MM.1S (cell line): ENCODE measurements around the gene CDK5.
A peak's percentile ranks its signal among the peaks of the same experiment; 100 is the strongest.

Experiments
- DNase-seq: peaks from one replicate; pipeline ENCODE4 v3.0.0-alpha.2; 2015
- H2AFZ ChIP-seq: fragments of 300-600 bp; sonication (generic); 2 replicates; pipeline ENCODE4 v1.6.0; 2016; ENCODE audit warnings: antibody characterized with exemption, low read length
- H3F3A ChIP-seq: fragments of 300-600 bp; sonication (generic); 2 replicates; pipeline ENCODE4 v1.6.1; 2016; ENCODE audit warnings: mild to moderate bottlenecking, antibody characterized with exemption, low read length, moderate library complexity, mixed read lengths; ENCODE audit not compliant: insufficient read depth
- H3K27ac ChIP-seq: fragments of 300-600 bp; sonication (generic); 2 replicates; pipeline ENCODE4 v1.5.1; 2016; ENCODE audit warnings: mild to moderate bottlenecking, low read length
- H3K27me3 ChIP-seq: fragments of 300-600 bp; sonication (generic); replicated peaks from 2 replicates; pipeline ENCODE4 v1.6.0; 2016; ENCODE audit warnings: low read length; ENCODE audit not compliant: insufficient read depth
- H3K36me3 ChIP-seq: fragments of 300-600 bp; sonication (generic); replicated peaks from 2 replicates; pipeline ENCODE4 v1.6.1; 2016; ENCODE audit warnings: mild to moderate bottlenecking, low read length, mixed read lengths; ENCODE audit not compliant: insufficient read depth
- H3K4me1 ChIP-seq: fragments of 300-600 bp; sonication (generic); 2 replicates; pipeline ENCODE4 v1.6.1; 2016; ENCODE audit warnings: low read length, mixed read lengths
- H3K4me2 ChIP-seq: fragments of 300-600 bp; sonication (generic); 2 replicates; pipeline ENCODE4 v1.6.0; 2016; ENCODE audit warnings: low read depth, low read length
- H3K4me3 ChIP-seq: fragments of 300-600 bp; sonication (generic); 2 replicates; pipeline ENCODE4 v1.5.1; 2016; ENCODE audit warnings: low read length, mixed read lengths
- H3K79me2 ChIP-seq: fragments of 300-600 bp; sonication (generic); 2 replicates; pipeline ENCODE4 v1.6.1; 2016; ENCODE audit warnings: mixed run types, low read length, mixed read lengths
- H3K9ac ChIP-seq: fragments of 300-600 bp; sonication (generic); 2 replicates; pipeline ENCODE4 v1.6.1; 2016; ENCODE audit warnings: low read length, mixed read lengths
- H3K9me2 ChIP-seq: fragments of 300-600 bp; sonication (generic); replicated peaks from 2 replicates; pipeline ENCODE4 v1.6.1; 2016; ENCODE audit warnings: mild to moderate bottlenecking, low read length, mixed read lengths; ENCODE audit not compliant: insufficient read depth
- H3K9me3 ChIP-seq: fragments of 300-600 bp; sonication (generic); replicated peaks from 2 replicates; pipeline ENCODE4 v1.6.1; 2016; ENCODE audit warnings: mild to moderate bottlenecking, low read length, mixed read lengths; ENCODE audit not compliant: insufficient read depth
- H4K20me1 ChIP-seq: fragments of 300-600 bp; sonication (generic); 2 replicates; pipeline ENCODE4 v1.6.1; 2016; ENCODE audit warnings: mild to moderate bottlenecking, low read length, moderate library complexity, mixed read lengths; ENCODE audit not compliant: insufficient read depth
- EZH2 ChIP-seq: fragments of 300-600 bp; sonication (generic); optimal IDR thresholded peaks from 2 replicates; pipeline ENCODE3; 2017; ENCODE audit warnings: low read depth, mild to moderate bottlenecking, antibody characterized with exemption, low read length, mixed read lengths
- EZH2phosphoT487 ChIP-seq: fragments of 300-600 bp; sonication (generic); IDR thresholded peaks from 2 replicates; pipeline ENCODE4 v1.6.1; 2018; ENCODE audit warnings: antibody characterized with exemption, low read length
- TF ChIP-seq, protein P1 (sequence below): fragments of 300-600 bp; sonication (generic); IDR thresholded peaks from 2 replicates; pipeline ENCODE4 v1.5.1; 2016; ENCODE audit warnings: antibody characterized with exemption, low read length, mixed read lengths

The CDK5 gene

DNA sequence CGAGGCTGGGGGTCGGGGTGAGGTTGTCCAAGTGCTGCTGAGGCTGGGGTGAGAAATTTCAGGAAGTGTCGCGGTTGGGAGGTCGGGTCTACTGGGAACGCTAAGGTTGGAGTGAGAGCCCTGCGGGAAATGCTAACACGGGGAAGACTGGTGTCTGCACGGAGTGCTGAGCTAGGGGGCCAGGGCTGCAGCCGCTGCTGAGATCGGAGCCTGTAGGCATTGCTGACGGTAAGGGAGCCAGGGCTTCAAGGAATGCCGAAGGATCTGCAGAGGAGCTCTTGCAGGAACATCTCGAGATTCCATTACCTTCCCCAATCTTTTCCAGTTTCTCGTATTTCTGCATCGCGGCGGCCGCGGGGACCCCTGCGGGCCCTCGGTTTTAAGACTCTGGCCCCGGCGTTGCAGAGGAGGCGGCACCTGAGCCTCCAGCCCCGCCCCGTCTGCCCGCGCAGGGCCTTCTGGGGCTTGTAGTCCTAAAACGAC is at the start of gene CDK5:
TSS of gene CDK5 (minus strand) at position 392 of the 483 bp plus-strand sequence. CDS start at position 343, 49 bp downstream.
- no peaks in the 10 kb centered on the region for H4K20me1 ChIP-seq
- H3K4me3 ChIP-seq = peak within 1 kb of the TSS; percentile 87
- peaks cover 12% of the 10 kb centered on the region for H3F3A ChIP-seq
- H3K9me2 ChIP-seq = no peaks in the 10 kb centered on the region
- H3K9ac ChIP-seq = peak within 1 kb of the TSS; percentile 66
- no peaks in the 10 kb centered on the region for H3K9me3 ChIP-seq
- no peaks in the 10 kb centered on the region for H3K27me3 ChIP-seq
- H3K79me2 ChIP-seq = peaks cover 32% of the 10 kb centered on the region
- no peak for DNase-seq
- no peaks in the 10 kb centered on the region for H3K36me3 ChIP-seq
- H2AFZ ChIP-seq = peak within 1 kb of the TSS; percentile 96
- TF ChIP-seq EZH2 = no peak
- no peak for TF ChIP-seq EZH2phosphoT487
- TF ChIP-seq, protein P1, sequence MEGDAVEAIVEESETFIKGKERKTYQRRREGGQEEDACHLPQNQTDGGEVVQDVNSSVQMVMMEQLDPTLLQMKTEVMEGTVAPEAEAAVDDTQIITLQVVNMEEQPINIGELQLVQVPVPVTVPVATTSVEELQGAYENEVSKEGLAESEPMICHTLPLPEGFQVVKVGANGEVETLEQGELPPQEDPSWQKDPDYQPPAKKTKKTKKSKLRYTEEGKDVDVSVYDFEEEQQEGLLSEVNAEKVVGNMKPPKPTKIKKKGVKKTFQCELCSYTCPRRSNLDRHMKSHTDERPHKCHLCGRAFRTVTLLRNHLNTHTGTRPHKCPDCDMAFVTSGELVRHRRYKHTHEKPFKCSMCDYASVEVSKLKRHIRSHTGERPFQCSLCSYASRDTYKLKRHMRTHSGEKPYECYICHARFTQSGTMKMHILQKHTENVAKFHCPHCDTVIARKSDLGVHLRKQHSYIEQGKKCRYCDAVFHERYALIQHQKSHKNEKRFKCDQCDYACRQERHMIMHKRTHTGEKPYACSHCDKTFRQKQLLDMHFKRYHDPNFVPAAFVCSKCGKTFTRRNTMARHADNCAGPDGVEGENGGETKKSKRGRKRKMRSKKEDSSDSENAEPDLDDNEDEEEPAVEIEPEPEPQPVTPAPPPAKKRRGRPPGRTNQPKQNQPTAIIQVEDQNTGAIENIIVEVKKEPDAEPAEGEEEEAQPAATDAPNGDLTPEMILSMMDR = no peak
- peaks cover 6% of the 10 kb centered on the region for H3K4me1 ChIP-seq
- peak within 1 kb of the TSS; percentile 65; the same call in 1 of the 2 replicates for H3K27ac ChIP-seq
- peak within 1 kb of the TSS; percentile 98 for H3K4me2 ChIP-seq

DNA sequence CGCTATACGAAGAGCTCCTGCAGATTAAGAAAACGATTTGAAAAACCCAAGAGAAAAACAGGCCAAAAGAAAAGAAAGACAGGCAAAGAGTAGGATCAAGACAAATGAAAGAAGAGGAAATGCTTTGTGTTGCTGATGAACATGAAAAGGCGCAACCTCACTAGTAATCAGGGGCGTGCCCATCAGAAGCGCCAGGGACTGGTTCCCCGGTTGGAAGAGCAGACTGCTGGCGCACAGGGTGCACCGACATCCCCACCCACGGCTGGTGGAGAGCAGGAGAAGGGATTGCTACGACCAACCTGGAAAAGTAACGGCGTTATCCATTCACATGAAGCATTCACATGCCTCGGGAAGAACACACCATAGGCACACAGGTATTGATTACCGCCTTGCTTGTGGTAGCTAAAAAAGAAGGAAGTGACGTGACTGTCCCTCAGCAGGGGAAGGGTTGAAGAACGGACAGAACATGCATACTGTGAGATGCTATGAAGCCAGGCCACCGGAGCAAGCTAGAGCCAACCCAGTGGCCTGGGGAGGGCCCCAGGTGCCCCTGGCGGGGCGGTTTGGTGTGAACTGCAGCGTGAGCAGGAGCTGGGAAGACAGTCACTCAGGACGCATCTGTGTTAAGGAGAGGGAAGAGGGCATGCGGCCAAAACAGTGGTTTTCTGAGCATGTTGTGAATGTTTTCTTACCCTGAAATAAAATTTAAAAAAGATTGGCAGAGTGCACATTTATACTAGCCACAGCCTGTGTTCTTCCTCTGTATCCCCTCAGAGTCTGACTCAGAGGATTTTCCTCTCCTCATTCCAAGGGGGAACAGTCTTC is 46.9 kb upstream of the CDK5 start:
- Histone ChIP-seq H3K36me3 (no peaks in the 10 kb centered on the region), H2AFZ (no peak overlapping the region), H3K27me3 (no peaks in the 10 kb centered on the region), H3K4me3 (no peak overlapping the region), H3K4me2 (no peak overlapping the region), H3K27ac (no peak overlapping the region), H3F3A (no peaks in the 10 kb centered on the region), H3K9me3 (no peaks in the 10 kb centered on the region), H3K79me2 (peaks cover 47% of the 10 kb centered on the region), H3K9me2 (no peaks in the 10 kb centered on the region), H3K9ac (no peak overlapping the region), H4K20me1 (0 out of 2 replicates have a peak, but pooled peaks cover under 1% of the 10 kb centered on the region), H3K4me1 (no peaks in the 10 kb centered on the region)
- TF ChIP-seq EZH2 = no peak
- TF ChIP-seq, protein P1 = no peak
- TF ChIP-seq EZH2phosphoT487 = no peak
- DNase-seq = no peak

DNA sequence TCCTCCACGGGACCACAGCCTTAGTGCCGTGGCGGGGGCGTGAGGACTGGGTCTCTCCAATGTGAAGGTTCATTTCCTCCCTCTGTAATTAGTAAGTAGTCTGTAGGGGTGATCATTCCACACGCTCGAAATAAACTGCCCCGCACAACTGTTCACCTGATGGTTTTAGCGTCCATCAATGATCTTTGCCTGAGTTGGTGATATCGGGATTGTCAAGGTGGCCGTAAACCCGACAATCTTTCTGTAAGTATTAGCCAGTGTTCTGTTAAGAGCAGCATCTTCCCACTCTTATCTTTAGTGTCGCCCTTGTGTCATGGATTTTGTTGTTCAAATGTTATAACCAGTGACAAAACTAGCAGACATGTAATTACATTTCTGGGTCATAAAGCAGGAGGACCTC is 46.3 kb upstream of the CDK5 start:
- Histone ChIP-seq H3K9me2 (no peaks in the 10 kb centered on the region), H3F3A (no peaks in the 10 kb centered on the region), H3K36me3 (no peaks in the 10 kb centered on the region), H3K4me2 (no peak overlapping the region), H3K4me1 (no peaks in the 10 kb centered on the region), H3K4me3 (no peak overlapping the region), H3K79me2 (peaks cover 52% of the 10 kb centered on the region), H3K27ac (no peak overlapping the region), H3K9me3 (no peaks in the 10 kb centered on the region), H4K20me1 (0 out of 2 replicates have a peak, but pooled peaks cover 5% of the 10 kb centered on the region), H3K27me3 (no peaks in the 10 kb centered on the region), H3K9ac (no peak overlapping the region), H2AFZ (no peak overlapping the region)
- TF ChIP-seq, protein P1 = no peak
- no peak for DNase-seq
